ENCODE measurements around the gene PACS1. TPM values are rescaled to one million over a fixed set of nuclear protein-coding genes. Genes with fewer than 3 reads are reported as not detected.

The PACS1 gene
- total RNA-seq, 1 donor from 2014 or later, result 50.8 TPM

- intact Hi-C loops (cut with DNase I), result no loop called here
- Histone ChIP-seq H3K9me3 (no peaks in the 10 kb centered on the region), H3K36me3 (no peaks in the 10 kb centered on the region), H3K4me3 (no peak overlapping the region), H3K4me1 (no peaks in the 10 kb centered on the region), H3K27me3 (ENCODE audit: low read depth) (no peaks in the 10 kb centered on the region), H3K27ac (no peak overlapping the region)
- no peak for TF ChIP-seq CTCF (IDR thresholded peaks at IDR 0.05)
- ATAC-seq, result no peak
- no peak for DNase-seq
These were observed 81.2 kb downstream of the PACS1 start for GRCh38 chr11:66151273-66151672.

GRCh38 chr11:66154109-66154508, 84.0 kb downstream of the PACS1 start:
- no peak for DNase-seq
- H3K9me3 ChIP-seq, result no peaks in the 10 kb centered on the region
- no peaks in the 10 kb centered on the region for H3K36me3 ChIP-seq
- H3K4me3 ChIP-seq, result no peak overlapping the region
- no peak for ATAC-seq
- intact Hi-C loops (cut with DNase I), result no loop called here
- TF ChIP-seq CTCF (IDR thresholded peaks at IDR 0.05), result no peak
- H3K27ac ChIP-seq, result no peak overlapping the region
- H3K27me3 ChIP-seq (ENCODE audit: low read depth), result no peaks in the 10 kb centered on the region
- H3K4me1 ChIP-seq, result no peaks in the 10 kb centered on the region

- DNase-seq (no peak), ATAC-seq (no peak)
- intact Hi-C loops (cut with DNase I), result no loop called here
These were observed 85.5 kb downstream of the PACS1 start for GRCh38 chr11:66155387-66156073.

GRCh38 chr11:66157182-66157864, 87.3 kb downstream of the PACS1 start:
- intact Hi-C loops (cut with DNase I), result no loop called here
- ATAC-seq, result no peak
- Histone ChIP-seq H3K36me3 (no peaks in the 10 kb centered on the region), H3K4me1 (no peaks in the 10 kb centered on the region), H3K27ac (no peak overlapping the region), H3K4me3 (no peak overlapping the region), H3K27me3 (ENCODE audit: low read depth) (no peaks in the 10 kb centered on the region), H3K9me3 (no peaks in the 10 kb centered on the region)
- no peak for TF ChIP-seq CTCF (IDR thresholded peaks at IDR 0.05)
- DNase-seq, result no peak

More at GRCh38 chr11:66155387-66156073, 85.5 kb downstream of the PACS1 start:
- no peak for TF ChIP-seq CTCF (IDR thresholded peaks at IDR 0.05)
- Histone ChIP-seq H3K4me1 (no peaks in the 10 kb centered on the region), H3K27ac (no peak overlapping the region), H3K4me3 (no peak overlapping the region), H3K9me3 (no peaks in the 10 kb centered on the region), H3K27me3 (ENCODE audit: low read depth) (no peaks in the 10 kb centered on the region), H3K36me3 (no peaks in the 10 kb centered on the region)

- H3K36me3 ChIP-seq, result no peaks in the 10 kb centered on the region
- intact Hi-C loops (cut with DNase I), result no loop called here
- H3K4me3 ChIP-seq, result no peak overlapping the region
- no peak overlapping the region for H3K27ac ChIP-seq
- DNase-seq, result no peak
- H3K27me3 ChIP-seq (ENCODE audit: low read depth), result no peaks in the 10 kb centered on the region
- no peaks in the 10 kb centered on the region for H3K4me1 ChIP-seq
- H3K9me3 ChIP-seq, result no peaks in the 10 kb centered on the region
- ATAC-seq, result no peak
- TF ChIP-seq CTCF (IDR thresholded peaks at IDR 0.05), result no peak
These were observed 88.1 kb downstream of the PACS1 start for GRCh38 chr11:66158156-66158555.
